ENCODE data around the gene NUFIP1. TPM values are rescaled to one million over a fixed set of nuclear protein-coding genes. Genes with fewer than 3 reads are reported as not detected.

Gene NUFIP1
- total and polyA plus RNA-seq, 2 experiments from 2014 or later: 7.7 to 23.9 TPM

- Mint-ChIP-seq H3K9me3 (peaks cover 6% of the 10 kb centered on the region; the same call in 2 of the 3 replicates), H3K36me3 (ENCODE audit: low read depth) (0 out of 3 replicates have a peak, but pooled peaks cover under 1% of the 10 kb centered on the region), H3K4me1 (peaks cover 35% of the 10 kb centered on the region), H3K27me3 (ENCODE audit: insufficient read depth, low read depth, poor library complexity) (peaks cover 7% of the 10 kb centered on the region), H3K27ac (no peak overlapping the region; the same call in 1 of the 2 replicates), H3K4me3 (no peak overlapping the region)
- Histone ChIP-seq H3K27me3 (ENCODE audit: insufficient read depth) (no peaks in the 10 kb centered on the region), H4K20me1 (replicated peaks; ENCODE audit: insufficient read depth) (no peaks in the 10 kb centered on the region), H3K4me2 (no peak overlapping the region), H3K4me1 (ENCODE audit: insufficient read depth) (peaks cover 6% of the 10 kb centered on the region), H3K4me3 (no peak overlapping the region), H3K79me2 (replicated peaks; ENCODE audit: insufficient read depth) (no peaks in the 10 kb centered on the region), H2AFZ (peak overlapping the region; percentile 84), H3K27ac (ENCODE audit: low read depth) (no peak overlapping the region), H3K36me3 (ENCODE audit: insufficient read depth) (no peaks in the 10 kb centered on the region), H3F3A (replicated peaks; ENCODE audit: low read depth) (no peaks in the 10 kb centered on the region), H3K9me2 (ENCODE audit: insufficient read depth) (peaks cover under 1% of the 10 kb centered on the region)
- DNase-seq (ENCODE audit: low spot score) (no peak), ATAC-seq (no peak)
- no peak for TF ChIP-seq STAT1 (IDR thresholded peaks at IDR 0.05; ENCODE audit: unreplicated experiment)
- TF ChIP-seq ZNF114 (CRISPR knock-in tag; IDR thresholded peaks at IDR 0.05): no peak
- TF ChIP-seq POLR2AphosphoS5 (IDR thresholded peaks at IDR 0.05; ENCODE audit: low read depth): no peak
- TF ChIP-seq NANOG (IDR thresholded peaks at IDR 0.05; ENCODE audit: borderline replicate concordance): no peak
- no peak for TF ChIP-seq EZH2phosphoT487 (IDR thresholded peaks at IDR 0.05; ENCODE audit: unreplicated experiment)
- no peak for TF ChIP-seq CREB1 (CRISPR knock-in tag; IDR thresholded peaks at IDR 0.05; ENCODE audit: low read depth)
- TF ChIP-seq ZNF462 (CRISPR knock-in tag; IDR thresholded peaks at IDR 0.05): no peak
- TF ChIP-seq REST (IDR thresholded peaks at IDR 0.05; ENCODE audit: unreplicated experiment): no peak
- TF ChIP-seq ZNF331 (CRISPR knock-in tag; IDR thresholded peaks at IDR 0.05; ENCODE audit: low read depth): no peak
- no peak for TF ChIP-seq ETS1 (IDR thresholded peaks at IDR 0.05)
- no peak for TF ChIP-seq EZH2 (IDR thresholded peaks at IDR 0.05; ENCODE audit: low read depth, unreplicated experiment)
- TF ChIP-seq CTCF (conservative IDR thresholded peaks at IDR 0.05; ENCODE audit: low read depth in 2 of 2): no peak
- no peak for TF ChIP-seq JUNB (IDR thresholded peaks at IDR 0.05; ENCODE audit: unreplicated experiment)
Observed at GRCh38 chr13:44905556-44905955, 83.7 kb downstream of the NUFIP1 start.
